ENCODE data around the gene WDR53.
"Not testable (repeated sequence)": the region's sequence is repeated elsewhere in the genome, so short reads cannot be mapped to it uniquely, and the experiment has no call there.

GRCh38 chr3:196521291-196521690 lies 47.1 kb downstream of the WDR53 start:
- TF ChIP-seq POLR2A, CTCF (IDR thresholded peaks at IDR 0.05): not testable (repeated sequence)
